Vagina (tissue), 2 donors: ENCODE measurements around the gene PRSS16. TPM values are rescaled to one million over a fixed set of nuclear protein-coding genes. Genes with fewer than 3 reads are reported as not detected.

Source experiments
- DNase-seq, 2 donors: peaks; one replicate each; pipeline ENCODE4 v3.0.0-alpha.2; 2017; ENCODE audit errors: extremely low spot score in 2 of 2
- H3K27ac ChIP-seq: fragments of 200-600 bp; sonication (generic); one replicate; pipeline ENCODE4 v1.5.1; 2019
- H3K27me3 ChIP-seq: fragments of 200-600 bp; sonication (generic); one replicate; pipeline ENCODE4 v1.5.1; 2019
- H3K36me3 ChIP-seq, 2 donors: fragments of 200-600 bp; sonication (generic); one replicate each; pipeline ENCODE4 v1.5.1; 2017 to 2019
- H3K4me1 ChIP-seq: fragments of 200-600 bp; sonication (generic); one replicate; pipeline ENCODE4 v1.5.1; 2019
- H3K4me3 ChIP-seq, 2 donors: fragments of 200-600 bp; sonication (generic); 1 replicate in 1 of 2; 2 replicates in 1 of 2; pipeline ENCODE4 v1.5.1; 2016 to 2019
- H3K9me3 ChIP-seq: fragments of 200-600 bp; sonication (generic); one replicate; pipeline ENCODE4 v1.5.1; 2019
- CTCF ChIP-seq, 3 experiments: fragments of 450-650 bp in 2 of 3; fragments of 200-600 bp in 1 of 3; sonication (generic) in 1 of 3; IDR thresholded peaks; one replicate each; pipeline ENCODE4 v1.5.1; 2017 to 2019; ENCODE audit warnings: antibody characterized with exemption in 3 of 3, mild to moderate bottlenecking in 2 of 3, moderate library complexity in 2 of 3
- POLR2A ChIP-seq, 2 donors: fragments of 450-650 bp; IDR thresholded peaks; one replicate each; pipeline ENCODE4 v1.6.1; 2017; ENCODE audit warnings: antibody characterized with exemption in 2 of 2, mild to moderate bottlenecking in 2 of 2, moderate library complexity in 2 of 2
- POLR2AphosphoS5 ChIP-seq, 2 donors: sonication (generic); formaldehyde crosslinking; IDR thresholded peaks; one replicate each; pipeline ENCODE4 v1.9.0; 2017; ENCODE audit warnings: antibody characterized with exemption in 2 of 2, mild to moderate bottlenecking in 2 of 2, low read depth in 1 of 2; ENCODE audit not compliant: insufficient read depth in 1 of 2
- intact Hi-C: fragments of 100-400 bp; cut with DNase I; formaldehyde crosslinking; loops from one replicate; pipeline ENCODE4 v1.15.1; 2023
- total RNA-seq: library from RNA; depleted of rRNA; stranded (reverse); fragments of >200 nt; gene quantifications from one replicate; pipeline ENCODE4 v1.2.3, GENCODE V29; 2016

Gene PRSS16
- total RNA-seq, 1 donor from 2014 or later, result 1.2 TPM

GRCh38 chr6:27275025-27275956, 27.8 kb downstream of the PRSS16 start:
- intact Hi-C loops, result no loop called here
- no peak for DNase-seq
- H3K4me3 ChIP-seq, result no peak overlapping the region
- no peak for TF ChIP-seq POLR2A (IDR thresholded peaks at IDR 0.05)
- TF ChIP-seq POLR2AphosphoS5 (IDR thresholded peaks at IDR 0.05; ENCODE audit: insufficient read depth in 1 of 2, low read depth in 1 of 2), result no peak
- TF ChIP-seq CTCF (IDR thresholded peaks at IDR 0.05), result no peak
- no peaks in the 10 kb centered on the region for H3K9me3 ChIP-seq
- no peak overlapping the region for H3K27ac ChIP-seq
- H3K4me1 ChIP-seq, result no peaks in the 10 kb centered on the region
- no peaks in the 10 kb centered on the region for H3K36me3 ChIP-seq
- peaks cover 6% of the 10 kb centered on the region for H3K27me3 ChIP-seq

GRCh38 chr6:27279513-27280063, 32.1 kb downstream of the PRSS16 start:
- no peak for TF ChIP-seq POLR2A (IDR thresholded peaks at IDR 0.05)
- TF ChIP-seq CTCF (IDR thresholded peaks at IDR 0.05), result no peak
- TF ChIP-seq POLR2AphosphoS5 (IDR thresholded peaks at IDR 0.05; ENCODE audit: insufficient read depth in 1 of 2, low read depth in 1 of 2), result no peak
- no peak for DNase-seq
- Histone ChIP-seq H3K4me1 (no peaks in the 10 kb centered on the region), H3K27me3 (no peaks in the 10 kb centered on the region), H3K36me3 (no peaks in the 10 kb centered on the region), H3K27ac (no peak overlapping the region), H3K4me3 (peak overlapping the region in 1 of 2 donors; percentile 1), H3K9me3 (no peaks in the 10 kb centered on the region)
- intact Hi-C loops, result no loop called here

- no peak for TF ChIP-seq POLR2AphosphoS5 (IDR thresholded peaks at IDR 0.05; ENCODE audit: insufficient read depth in 1 of 2, low read depth in 1 of 2)
- TF ChIP-seq POLR2A (IDR thresholded peaks at IDR 0.05), result no peak
- no peak for TF ChIP-seq CTCF (IDR thresholded peaks at IDR 0.05)
- Histone ChIP-seq H3K27me3 (no peaks in the 10 kb centered on the region), H3K27ac (no peak overlapping the region), H3K4me3 (peak overlapping the region in 1 of 2 donors; percentile 1), H3K9me3 (no peaks in the 10 kb centered on the region), H3K36me3 (no peaks in the 10 kb centered on the region), H3K4me1 (no peaks in the 10 kb centered on the region)
- DNase-seq, result no peak
- intact Hi-C loops, result no loop called here
Measured at GRCh38 chr6:27280064-27280539, 32.6 kb downstream of the PRSS16 start.

- no peak for TF ChIP-seq CTCF (IDR thresholded peaks at IDR 0.05)
- TF ChIP-seq POLR2AphosphoS5 (IDR thresholded peaks at IDR 0.05; ENCODE audit: insufficient read depth in 1 of 2, low read depth in 1 of 2), result no peak
- no peak for TF ChIP-seq POLR2A (IDR thresholded peaks at IDR 0.05)
- Histone ChIP-seq H3K4me3 (peak overlapping the region in 1 of 2 donors; percentile 1), H3K4me1 (no peaks in the 10 kb centered on the region), H3K9me3 (no peaks in the 10 kb centered on the region), H3K36me3 (no peaks in the 10 kb centered on the region), H3K27me3 (no peaks in the 10 kb centered on the region), H3K27ac (no peak overlapping the region)
- intact Hi-C loops, result no loop called here
- DNase-seq, result no peak
Measured at GRCh38 chr6:27280540-27281000, 33.1 kb downstream of the PRSS16 start.
